Measurements from ENCODE around the gene SEC24B. TPM values are rescaled to one million over a fixed set of nuclear protein-coding genes. Genes with fewer than 3 reads are reported as not detected.

The SEC24B gene
- total RNA-seq, 2 donors from 2014 or later = 27.2 to 39.1 TPM

GRCh38 chr4:109473824-109474223, 40.2 kb downstream of the SEC24B start:
- H3K27ac ChIP-seq = no peak overlapping the region
- no peaks in the 10 kb centered on the region for H3K27me3 ChIP-seq (replicated peaks; ENCODE audit: insufficient read depth)
- H3K4me1 ChIP-seq (ENCODE audit: control insufficient read depth in 1 of 2, low read depth in 2 of 2) = peaks cover 4 to 27% of the 10 kb centered on the region in 2 donors
- TF ChIP-seq CTCF (IDR thresholded peaks at IDR 0.05) = no peak
- no peaks in the 10 kb centered on the region for H3K9me3 ChIP-seq
- ATAC-seq (ENCODE audit: insufficient number of reproducible peaks, low FRiP score, low read depth) (no peak), DNase-seq (ENCODE audit: low spot score) (no peak)
- no peak overlapping the region for H3K4me3 ChIP-seq
- H3K36me3 ChIP-seq = no peaks in the 10 kb centered on the region

- Histone ChIP-seq H3K4me3 (no peak overlapping the region), H3K27ac (no peak overlapping the region), H3K9me3 (no peaks in the 10 kb centered on the region), H3K4me1 (ENCODE audit: control insufficient read depth in 1 of 2, low read depth in 2 of 2) (no peaks in the 10 kb centered on the region), H3K27me3 (replicated peaks; ENCODE audit: insufficient read depth) (no peaks in the 10 kb centered on the region), H3K36me3 (no peaks in the 10 kb centered on the region)
- ATAC-seq (ENCODE audit: insufficient number of reproducible peaks, low FRiP score, low read depth) (no peak), DNase-seq (ENCODE audit: low spot score) (no peak)
- TF ChIP-seq CTCF (IDR thresholded peaks at IDR 0.05) = no peak
These were observed 52.4 kb downstream of the SEC24B start for GRCh38 chr4:109486007-109486406.

- no peaks in the 10 kb centered on the region for H3K4me1 ChIP-seq (ENCODE audit: control insufficient read depth in 1 of 2, low read depth in 2 of 2)
- H3K36me3 ChIP-seq = peaks cover 17% of the 10 kb centered on the region
- no peak for TF ChIP-seq CTCF (IDR thresholded peaks at IDR 0.05)
- no peaks in the 10 kb centered on the region for H3K27me3 ChIP-seq (replicated peaks; ENCODE audit: insufficient read depth)
- no peak overlapping the region for H3K4me3 ChIP-seq
- ATAC-seq (ENCODE audit: insufficient number of reproducible peaks, low FRiP score, low read depth) (no peak), DNase-seq (ENCODE audit: low spot score) (no peak)
- no peak overlapping the region for H3K27ac ChIP-seq
- no peaks in the 10 kb centered on the region for H3K9me3 ChIP-seq
These were observed 60.9 kb downstream of the SEC24B start for GRCh38 chr4:109494563-109494962.

GRCh38 chr4:109495514-109495913, 61.9 kb downstream of the SEC24B start:
- H3K4me3 ChIP-seq = no peak overlapping the region
- H3K9me3 ChIP-seq = no peaks in the 10 kb centered on the region
- ATAC-seq (ENCODE audit: insufficient number of reproducible peaks, low FRiP score, low read depth) (no peak), DNase-seq (ENCODE audit: low spot score) (no peak)
- no peaks in the 10 kb centered on the region for H3K4me1 ChIP-seq (ENCODE audit: control insufficient read depth in 1 of 2, low read depth in 2 of 2)
- no peaks in the 10 kb centered on the region for H3K27me3 ChIP-seq (replicated peaks; ENCODE audit: insufficient read depth)
- no peak overlapping the region for H3K27ac ChIP-seq
- H3K36me3 ChIP-seq = peaks cover 22% of the 10 kb centered on the region
- TF ChIP-seq CTCF (IDR thresholded peaks at IDR 0.05) = no peak

GRCh38 chr4:109496875-109497274, 63.3 kb downstream of the SEC24B start:
- Histone ChIP-seq H3K27me3 (replicated peaks; ENCODE audit: insufficient read depth) (no peaks in the 10 kb centered on the region), H3K9me3 (no peaks in the 10 kb centered on the region), H3K4me1 (ENCODE audit: control insufficient read depth in 1 of 2, low read depth in 2 of 2) (no peaks in the 10 kb centered on the region), H3K4me3 (no peak overlapping the region), H3K27ac (no peak overlapping the region), H3K36me3 (peaks cover 22% of the 10 kb centered on the region)
- ATAC-seq (ENCODE audit: insufficient number of reproducible peaks, low FRiP score, low read depth) = no peak
- TF ChIP-seq CTCF (IDR thresholded peaks at IDR 0.05) = no peak
- no peak for DNase-seq (ENCODE audit: low spot score)

Data from thoracic aorta (tissue), 2 donors.